ENCODE results near the gene ZNF22. TPM values are rescaled to one million over a fixed set of nuclear protein-coding genes. Genes with fewer than 3 reads are reported as not detected.
"Not testable (repeated sequence)": the region's sequence is repeated elsewhere in the genome, so short reads cannot be mapped to it uniquely, and the experiment has no call there.

The ZNF22 gene
- total RNA-seq, 5 donors from 2014 or later (not counting 1 experiment from before 2014, with no cell fraction given) = 18.4 to 27.5 (median 21.1) TPM

DNA sequence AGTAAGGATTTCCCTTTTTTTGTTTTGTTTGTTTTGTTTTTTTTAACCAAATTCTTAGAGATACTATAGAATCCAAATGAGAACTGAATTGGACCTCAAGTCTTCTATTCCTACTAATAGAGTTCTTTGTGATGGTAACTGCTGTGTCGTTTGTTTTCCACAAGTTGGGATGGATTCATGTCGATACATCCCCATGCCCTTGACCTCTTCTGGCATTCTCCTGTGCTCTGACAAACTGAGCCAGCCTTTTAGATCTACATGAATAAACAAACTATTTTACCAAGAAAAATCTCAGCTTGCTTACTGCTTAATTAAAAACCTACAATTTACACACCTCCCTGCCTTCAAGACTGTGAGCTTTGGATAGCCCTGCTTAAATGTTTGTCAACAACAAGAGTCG, 3.9 kb downstream of the ZNF22 start:
- ChIA-PET POLR2A (no interaction called here), CTCF (interaction anchor here in 1 of 2 donors (0.7 to 1.4 kb wide), 2 partner anchors 11 to 1055 kb away, joined by 3 to 5 read pairs; no protein-coding TSS in a partner anchor)
- peaks cover 0 to 23% (median 3%) of the 10 kb centered on the region in 3 donors for H3K9me3 Mint-ChIP-seq
- peaks cover 23 to 35% (median 31%) of the 10 kb centered on the region in 3 donors for H3K4me1 Mint-ChIP-seq
- no peak overlapping the region for H3K4me3 Mint-ChIP-seq
- Histone ChIP-seq H3K4me3 (ENCODE audit: control insufficient read depth in 1 of 2, extremely low read depth in 1 of 2, low read length in 1 of 2) (no peak overlapping the region), H3K4me1 (ENCODE audit: control insufficient read depth in 1 of 2, extremely low read depth in 1 of 2, insufficient read depth in 2 of 2, low read length in 2 of 2) (peaks cover 9 to 11% of the 10 kb centered on the region in 2 experiments), H3K36me3 (ENCODE audit: control insufficient read depth in 2 of 2, extremely low read depth in 1 of 2, insufficient read depth in 1 of 2, low read length in 1 of 2) (peaks cover 5 to 8% of the 10 kb centered on the region in 2 donors), H3K27ac (ENCODE audit: low read length) (no peak overlapping the region), H3K9me3 (peaks cover 3% of the 10 kb centered on the region), H3K27me3 (replicated peaks in 1 of 2; ENCODE audit: control insufficient read depth in 2 of 2, extremely low read depth in 1 of 2, insufficient read depth in 2 of 2, low read length in 1 of 2) (no peaks in the 10 kb centered on the region)
- no peak for DNase-seq
- peaks cover 36% of the 10 kb centered on the region for H3K36me3 Mint-ChIP-seq
- 100% methylated on average over 1 of the region's 3 CpGs for WGBS (ENCODE audit: insufficient coverage)
- H3K27ac Mint-ChIP-seq = no peak overlapping the region
- no peak for ATAC-seq (replicated peaks in 1 of 4)
- H3K27me3 Mint-ChIP-seq = no peaks in the 10 kb centered on the region

DNA sequence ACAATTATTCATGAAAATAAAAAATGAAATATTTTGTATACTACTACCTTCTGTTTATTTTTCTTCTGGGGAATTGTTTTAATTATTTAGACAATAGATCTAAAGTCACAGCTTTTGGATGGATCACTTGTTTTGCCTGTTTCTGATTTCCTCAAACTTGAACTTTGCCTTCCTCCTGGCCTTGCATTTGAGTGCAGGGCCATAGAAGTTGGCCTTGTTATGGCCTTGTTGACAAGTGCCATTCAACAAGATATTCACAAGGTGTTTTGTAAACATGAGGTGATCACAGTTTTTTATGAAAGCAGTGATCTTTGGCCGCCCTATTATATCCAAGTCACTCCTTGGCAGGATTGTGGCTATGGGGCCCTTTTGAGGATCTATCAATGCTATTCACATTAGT, 4.6 kb downstream of the ZNF22 start:
- CTCF ChIA-PET = interaction anchor here in 1 of 2 donors (1.4 kb wide), 1 partner anchor 10 kb away, joined by 3 read pairs; no protein-coding TSS in a partner anchor
- Histone ChIP-seq H3K9me3 (peaks cover 3% of the 10 kb centered on the region), H3K27me3 (replicated peaks in 1 of 2; ENCODE audit: control insufficient read depth in 2 of 2, extremely low read depth in 1 of 2, insufficient read depth in 2 of 2, low read length in 1 of 2) (no peaks in the 10 kb centered on the region), H3K27ac (ENCODE audit: low read length) (no peak overlapping the region), H3K4me1 (ENCODE audit: control insufficient read depth in 1 of 2, extremely low read depth in 1 of 2, insufficient read depth in 2 of 2, low read length in 2 of 2) (peaks cover 8 to 9% of the 10 kb centered on the region in 2 experiments), H3K36me3 (ENCODE audit: control insufficient read depth in 2 of 2, extremely low read depth in 1 of 2, insufficient read depth in 1 of 2, low read length in 1 of 2) (peaks cover 5 to 8% of the 10 kb centered on the region in 2 donors), H3K4me3 (ENCODE audit: control insufficient read depth in 1 of 2, extremely low read depth in 1 of 2, low read length in 1 of 2) (no peak overlapping the region)
- H3K36me3 Mint-ChIP-seq = peaks cover 36% of the 10 kb centered on the region
- H3K27me3 Mint-ChIP-seq = no peaks in the 10 kb centered on the region
- peaks cover 17 to 29% (median 25%) of the 10 kb centered on the region in 3 donors for H3K4me1 Mint-ChIP-seq
- WGBS (ENCODE audit: insufficient coverage) = no CpG with 5 or more reads among the region's 1 CpG
- POLR2A ChIA-PET = no interaction called here
- no peak overlapping the region for H3K27ac Mint-ChIP-seq
- peaks cover 0 to 23% (median 3%) of the 10 kb centered on the region in 3 donors for H3K9me3 Mint-ChIP-seq
- ATAC-seq (replicated peaks in 1 of 4) (no peak), DNase-seq (no peak)
- H3K4me3 Mint-ChIP-seq = no peak overlapping the region

DNA sequence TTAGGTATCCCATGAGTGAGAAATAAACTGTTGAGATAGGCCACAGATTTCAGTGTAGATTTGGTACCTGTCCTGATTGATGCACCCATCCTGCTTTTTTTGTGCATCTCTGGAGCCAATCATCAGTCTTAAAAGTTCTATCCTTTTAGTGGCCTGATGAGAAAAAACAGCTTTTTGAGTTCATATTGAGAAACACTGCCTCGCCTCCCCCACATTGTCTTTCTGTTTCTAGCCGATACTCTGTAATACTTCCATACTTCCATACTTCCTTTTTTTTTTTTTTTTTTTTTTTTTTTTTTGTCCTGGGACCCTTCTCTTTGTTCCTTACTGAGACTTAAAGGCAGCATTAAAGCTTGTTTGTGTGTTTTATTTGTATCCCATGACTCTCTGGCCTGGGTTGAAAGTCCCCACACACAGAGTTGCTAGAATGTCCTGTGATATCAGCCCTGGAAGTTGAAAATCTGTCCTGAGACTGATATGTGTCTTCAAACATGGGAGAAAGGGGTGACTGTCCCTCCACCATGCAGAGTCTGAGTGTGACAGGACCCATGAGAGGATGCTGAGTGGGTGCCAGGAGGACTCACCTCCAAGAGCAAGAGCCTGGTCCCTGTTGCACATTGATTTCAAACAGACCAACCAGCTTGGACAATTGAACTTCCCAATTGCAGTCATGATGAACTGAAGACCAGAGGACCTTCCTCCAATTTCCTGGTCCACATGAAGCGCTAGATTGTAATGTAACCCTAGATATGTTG, 5.7 kb downstream of the ZNF22 start:
- DNase-seq = no peak
- Histone ChIP-seq H3K4me1 (ENCODE audit: control insufficient read depth in 1 of 2, extremely low read depth in 1 of 2, insufficient read depth in 2 of 2, low read length in 2 of 2) (peaks cover 2 to 7% of the 10 kb centered on the region in 2 experiments), H3K4me3 (ENCODE audit: control insufficient read depth in 1 of 2, extremely low read depth in 1 of 2, low read length in 1 of 2) (no peak overlapping the region), H3K36me3 (ENCODE audit: control insufficient read depth in 2 of 2, extremely low read depth in 1 of 2, insufficient read depth in 1 of 2, low read length in 1 of 2) (peaks cover 5 to 8% of the 10 kb centered on the region in 2 donors), H3K9me3 (peaks cover 3% of the 10 kb centered on the region), H3K27me3 (replicated peaks in 1 of 2; ENCODE audit: control insufficient read depth in 2 of 2, extremely low read depth in 1 of 2, insufficient read depth in 2 of 2, low read length in 1 of 2) (no peaks in the 10 kb centered on the region), H3K27ac (ENCODE audit: low read length) (no peak overlapping the region)
- CTCF ChIA-PET = interaction anchor here (0.6 to 0.7 kb wide), 2 partner anchors 21 to 50 kb away, joined by 3 to 4 read pairs; no protein-coding TSS in a partner anchor
- peaks cover 11 to 22% (median 18%) of the 10 kb centered on the region in 3 donors for H3K4me1 Mint-ChIP-seq
- POLR2A ChIA-PET = no interaction called here
- no CpG with 5 or more reads among the region's 3 CpGs for WGBS (ENCODE audit: insufficient coverage)
- ATAC-seq (replicated peaks in 1 of 4) = no peak
- no peaks in the 10 kb centered on the region for H3K27me3 Mint-ChIP-seq
- peaks cover 36% of the 10 kb centered on the region for H3K36me3 Mint-ChIP-seq
- no peak overlapping the region for H3K4me3 Mint-ChIP-seq
- peaks cover 0 to 23% (median 3%) of the 10 kb centered on the region in 3 donors for H3K9me3 Mint-ChIP-seq
- no peak overlapping the region for H3K27ac Mint-ChIP-seq

DNA sequence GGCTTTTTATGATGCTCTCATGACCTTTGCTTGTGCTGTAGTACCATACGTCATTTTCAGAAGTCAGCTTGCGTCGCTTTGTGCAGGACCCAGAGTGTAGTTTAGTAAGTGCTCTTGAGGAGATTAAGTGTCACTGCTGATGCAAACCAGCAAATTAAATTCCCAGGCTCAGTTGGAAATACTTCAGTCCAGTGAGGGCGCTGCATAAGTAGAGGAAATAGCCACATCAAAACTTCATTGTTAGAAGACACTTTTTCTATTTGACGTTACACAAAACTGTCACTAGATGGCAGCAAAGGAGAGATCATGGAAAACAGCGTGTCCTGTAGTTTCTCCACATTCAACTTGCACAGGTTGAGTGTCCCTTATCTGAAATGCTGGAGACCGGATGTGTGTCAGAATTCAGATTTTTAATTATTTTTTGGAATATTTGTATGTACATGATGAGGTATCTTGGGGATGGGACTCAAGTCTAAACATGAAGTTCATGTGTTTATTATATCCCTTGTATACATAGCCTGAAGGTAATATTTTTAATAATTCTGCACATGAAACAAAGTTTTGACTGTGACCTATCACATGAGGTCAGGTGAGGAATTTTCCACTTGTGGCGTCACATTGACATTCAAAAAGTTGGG, 7.9 kb downstream of the ZNF22 start:
- no peaks in the 10 kb centered on the region for H3K9me3 ChIP-seq
- peaks cover 2% of the 10 kb centered on the region in 2 donors for H3K36me3 ChIP-seq (ENCODE audit: control insufficient read depth in 2 of 2, extremely low read depth in 1 of 2, insufficient read depth in 1 of 2, low read length in 1 of 2)
- 33% methylated on average over 5 of the region's 8 CpGs for WGBS (ENCODE audit: insufficient coverage)
- H3K27ac ChIP-seq (ENCODE audit: low read length) = no peak overlapping the region
- ChIA-PET POLR2A (no interaction called here), CTCF (no interaction called here)
- Mint-ChIP-seq H3K4me3 (no peak overlapping the region), H3K27ac (no peak overlapping the region), H3K9me3 (peaks cover 0 to 10% (median 3%) of the 10 kb centered on the region in 3 donors), H3K36me3 (peaks cover 24% of the 10 kb centered on the region), H3K27me3 (no peaks in the 10 kb centered on the region), H3K4me1 (peaks cover 0 to 5% (median 2%) of the 10 kb centered on the region in 3 donors)
- H3K4me1 ChIP-seq (ENCODE audit: control insufficient read depth in 1 of 2, extremely low read depth in 1 of 2, insufficient read depth in 2 of 2, low read length in 2 of 2) = no peaks in the 10 kb centered on the region
- H3K4me3 ChIP-seq (ENCODE audit: control insufficient read depth in 1 of 2, extremely low read depth in 1 of 2, low read length in 1 of 2) = no peak overlapping the region
- H3K27me3 ChIP-seq (replicated peaks in 1 of 2; ENCODE audit: control insufficient read depth in 2 of 2, extremely low read depth in 1 of 2, insufficient read depth in 2 of 2, low read length in 1 of 2) = no peaks in the 10 kb centered on the region
- DNase-seq = peak in 7 of 35 experiments; percentile 5 to 77 (median 18)
- ATAC-seq (replicated peaks in 1 of 4) = peak; percentile 58 to 74 (median 67)

DNA sequence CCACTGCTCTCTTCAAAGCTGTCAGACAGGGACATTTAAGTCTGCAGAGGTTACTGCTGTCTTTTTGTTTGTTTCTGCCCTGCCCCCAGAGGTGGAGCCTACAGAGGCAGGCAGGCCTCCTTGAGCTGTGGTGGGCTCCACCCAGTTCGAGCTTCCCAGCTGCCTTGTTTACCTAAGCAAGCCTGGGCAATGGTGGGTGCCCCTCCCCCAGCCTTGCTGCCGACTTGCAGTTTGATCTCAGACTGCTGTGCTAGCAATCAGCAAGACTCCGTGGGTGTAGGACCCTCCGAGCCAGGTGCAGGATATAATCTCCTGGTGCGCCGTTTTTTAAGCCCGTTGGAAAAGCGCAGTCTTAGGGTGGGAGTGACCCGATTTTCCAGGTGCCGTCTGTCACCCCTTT, 13.8 kb downstream of the ZNF22 start:
- not testable (repeated sequence) for H3K36me3 Mint-ChIP-seq, H3K4me1 Mint-ChIP-seq

DNA sequence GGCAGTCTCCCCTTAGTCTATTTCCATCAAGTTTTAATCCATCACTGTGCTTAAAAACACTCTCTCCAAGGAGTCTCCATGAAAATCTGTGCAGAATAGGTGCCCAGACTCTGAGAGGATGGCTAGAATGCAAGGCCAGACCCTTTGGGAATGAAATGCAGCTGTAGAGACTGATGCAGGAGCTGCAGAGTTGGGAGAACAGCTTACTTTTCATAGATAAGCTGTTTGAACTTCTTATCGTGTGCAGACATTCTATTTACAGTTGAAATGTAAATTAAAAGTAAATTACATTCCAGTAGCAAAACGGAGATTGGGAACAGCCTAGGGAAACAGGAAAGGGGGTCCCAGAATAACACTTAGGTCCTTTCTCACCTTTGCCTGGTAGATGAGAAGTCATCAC, 14.9 kb downstream of the ZNF22 start:
- H3K9me3 ChIP-seq = no peaks in the 10 kb centered on the region
- Mint-ChIP-seq H3K27ac (no peak overlapping the region), H3K36me3 (no peaks in the 10 kb centered on the region), H3K4me3 (no peak overlapping the region), H3K27me3 (peaks cover 0 to 2% of the 10 kb centered on the region in 2 donors), H3K9me3 (no peaks in the 10 kb centered on the region), H3K4me1 (no peaks in the 10 kb centered on the region)
- no peak overlapping the region for H3K4me3 ChIP-seq (ENCODE audit: control insufficient read depth in 1 of 2, extremely low read depth in 1 of 2, low read length in 1 of 2)
- ChIA-PET CTCF (interaction anchor here in 1 of 2 donors (1.0 kb wide), 1 partner anchor 11 kb away, joined by 3 read pairs; no protein-coding TSS in a partner anchor), POLR2A (no interaction called here)
- no peak for DNase-seq
- no peaks in the 10 kb centered on the region for H3K36me3 ChIP-seq (ENCODE audit: control insufficient read depth in 2 of 2, extremely low read depth in 1 of 2, insufficient read depth in 1 of 2, low read length in 1 of 2)
- ATAC-seq (replicated peaks in 1 of 4) = no peak
- no CpG with 5 or more reads among the region's 2 CpGs for WGBS (ENCODE audit: insufficient coverage)
- no peak overlapping the region for H3K27ac ChIP-seq (ENCODE audit: low read length)
- H3K27me3 ChIP-seq (replicated peaks in 1 of 2; ENCODE audit: control insufficient read depth in 2 of 2, extremely low read depth in 1 of 2, insufficient read depth in 2 of 2, low read length in 1 of 2) = no peaks in the 10 kb centered on the region
- H3K4me1 ChIP-seq (ENCODE audit: control insufficient read depth in 1 of 2, extremely low read depth in 1 of 2, insufficient read depth in 2 of 2, low read length in 2 of 2) = no peaks in the 10 kb centered on the region

More for the DNA sequence above, 13.8 kb downstream of the ZNF22 start:
- DNase-seq; H3K27me3 Mint-ChIP-seq; H3K4me1 ChIP-seq (ENCODE audit: control insufficient read depth in 1 of 2, extremely low read depth in 1 of 2, insufficient read depth in 2 of 2, low read length in 2 of 2); H3K9me3 ChIP-seq; CTCF ChIA-PET; H3K27ac ChIP-seq (ENCODE audit: low read length); H3K36me3 ChIP-seq (ENCODE audit: control insufficient read depth in 2 of 2, extremely low read depth in 1 of 2, insufficient read depth in 1 of 2, low read length in 1 of 2); H3K27ac Mint-ChIP-seq; ATAC-seq (replicated peaks in 1 of 4); POLR2A ChIA-PET; H3K9me3 Mint-ChIP-seq; H3K27me3 ChIP-seq (replicated peaks in 1 of 2; ENCODE audit: control insufficient read depth in 2 of 2, extremely low read depth in 1 of 2, insufficient read depth in 2 of 2, low read length in 1 of 2); H3K4me3 ChIP-seq (ENCODE audit: control insufficient read depth in 1 of 2, extremely low read depth in 1 of 2, low read length in 1 of 2); H3K4me3 Mint-ChIP-seq: not testable (repeated sequence)
- WGBS (ENCODE audit: insufficient coverage) = no CpG with 5 or more reads among the region's 10 CpGs

All from T-cell (primary cell).